Lung (tissue), 12 donors: ENCODE data around the gene SMG6. TPM values are rescaled to one million over a fixed set of nuclear protein-coding genes. Genes with fewer than 3 reads are reported as not detected.

ENCODE experiments used
- ATAC-seq: fragments of 200-7000 bp; cut with Tn5 transposase; one replicate; pipeline ENCODE4 v1.9.1; 2020; ENCODE audit warnings: moderate number of reproducible peaks; ENCODE audit not compliant: insufficient read depth, low FRiP score
- DNase-seq, 3 donors: peaks; one replicate each; pipeline ENCODE4 v3.0.0-alpha.2; 2013 to 2017
- H3K27ac ChIP-seq, 2 donors: one replicate each; pipeline ENCODE4 v1.5.1; 2013; ENCODE audit warnings: mild to moderate bottlenecking in 2 of 2, moderate library complexity in 2 of 2, control low read depth in 1 of 2, inconsistent platforms in 1 of 2, low read depth in 1 of 2, low read length in 1 of 2
- H3K27me3 ChIP-seq, 3 donors: one replicate each; pipeline ENCODE4 v1.5.1; 2013; ENCODE audit warnings: low read length in 2 of 3; ENCODE audit not compliant: control insufficient read depth in 3 of 3, insufficient read depth in 3 of 3
- H3K36me3 ChIP-seq, 4 donors: one replicate each; pipeline ENCODE4 v1.5.1; 2013; ENCODE audit warnings: low read length in 4 of 4, mild to moderate bottlenecking in 1 of 4, moderate library complexity in 1 of 4; ENCODE audit not compliant: control insufficient read depth in 4 of 4, insufficient read depth in 4 of 4
- H3K4me1 ChIP-seq, 5 donors: one replicate each; pipeline ENCODE4 v1.5.1; 2013; ENCODE audit warnings: low read length in 5 of 5, mild to moderate bottlenecking in 2 of 5, moderate library complexity in 1 of 5; ENCODE audit not compliant: control insufficient read depth in 5 of 5, insufficient read depth in 5 of 5
- H3K4me3 ChIP-seq: one replicate; pipeline ENCODE4 v1.5.1; 2013; ENCODE audit warnings: mild to moderate bottlenecking, control low read depth, moderate library complexity
- H3K9ac ChIP-seq, 2 donors: one replicate each; pipeline ENCODE4 v1.5.1; 2013; ENCODE audit warnings: low read length in 2 of 2, control low read depth in 1 of 2; ENCODE audit not compliant: insufficient read depth in 1 of 2
- H3K9me3 ChIP-seq, 4 donors: one replicate each; pipeline ENCODE4 v1.5.1; 2013; ENCODE audit warnings: low read length in 3 of 4, mild to moderate bottlenecking in 1 of 4, moderate library complexity in 1 of 4; ENCODE audit not compliant: control insufficient read depth in 4 of 4, insufficient read depth in 3 of 4
- WGBS, 2 donors: extraction: QIAGEN DNeasy Blood & Tissue Kit; methylation state at CpG; one replicate each; pipeline ENCODE4 v1.1.7; 2013; 5-methylcytosine and 5-hydroxymethylcytosine counted together
- polyA plus RNA-seq, 2 donors: library from polyadenylated mRNA; stranded (reverse); fragments of 200-250 nt; gene quantifications; one replicate each; pipeline ENCODE4 v1.2.1, GENCODE V29; 2013
- total RNA-seq, 2 donors: library from RNA; depleted of rRNA in 1 of 2; stranded (reverse); fragments of >200 nt in 1 of 2; gene quantifications; one replicate each; pipeline ENCODE4 v1.2.1, GENCODE V29; 2014 to 2021
- TF ChIP-seq, protein P1 (sequence below): IDR thresholded peaks from 2 replicates; pipeline ENCODE4 v1.5.1; 2012; ENCODE audit warnings: mild to moderate bottlenecking; ENCODE audit errors: control extremely low read depth, extremely low read depth
- donor health status: control.
- donor health status: control.
- donor health status: Bipolar disorder and iron deficiency.
- donor health status: healthy.
- donor health status: DM: yes; HTN: yes; CAD: no.

SMG6 gene
- total and polyA plus RNA-seq, 4 donors, result 17.6 to 45.1 (median 28.9) TPM

DNA sequence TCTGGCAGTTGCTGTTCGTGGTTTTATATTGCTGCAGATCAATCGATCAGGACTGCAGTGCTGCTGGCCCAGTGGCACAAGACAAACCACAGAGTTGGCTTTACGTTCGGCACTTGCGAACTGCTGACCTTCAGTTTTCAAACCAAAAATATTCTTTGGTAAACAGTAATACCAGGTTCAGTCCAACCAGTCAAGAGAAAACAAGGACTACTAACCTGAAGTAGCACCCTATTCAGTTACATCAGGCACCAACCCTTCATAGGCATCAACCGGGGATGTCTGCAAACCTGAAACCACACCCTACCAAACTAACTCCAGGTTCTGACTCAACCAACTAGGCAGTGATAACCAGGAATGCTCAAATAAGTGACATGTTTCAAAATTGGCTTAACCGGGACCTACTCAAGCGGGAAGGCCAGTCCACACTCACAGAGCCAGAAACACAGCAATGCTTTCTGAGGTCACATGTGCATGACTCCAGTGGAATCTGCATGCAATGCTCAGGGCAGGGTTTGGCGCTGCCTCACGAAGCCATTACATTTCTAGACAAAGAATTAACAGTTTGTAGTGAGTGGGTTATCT lies 91.1 kb downstream of the SMG6 start:
- H3K9me3 ChIP-seq, result no peaks in the 10 kb centered on the region
- ATAC-seq (no peak), DNase-seq (peak in 1 of 3 donors; percentile 55)
- WGBS, 2 donors, result 72 to 80% methylated on average over 10 of the region's 10 CpGs
- peaks cover 0 to 4% (median 1%) of the 10 kb centered on the region in 4 donors for H3K36me3 ChIP-seq
- no peaks in the 10 kb centered on the region for H3K27me3 ChIP-seq
- TF ChIP-seq, protein P1, sequence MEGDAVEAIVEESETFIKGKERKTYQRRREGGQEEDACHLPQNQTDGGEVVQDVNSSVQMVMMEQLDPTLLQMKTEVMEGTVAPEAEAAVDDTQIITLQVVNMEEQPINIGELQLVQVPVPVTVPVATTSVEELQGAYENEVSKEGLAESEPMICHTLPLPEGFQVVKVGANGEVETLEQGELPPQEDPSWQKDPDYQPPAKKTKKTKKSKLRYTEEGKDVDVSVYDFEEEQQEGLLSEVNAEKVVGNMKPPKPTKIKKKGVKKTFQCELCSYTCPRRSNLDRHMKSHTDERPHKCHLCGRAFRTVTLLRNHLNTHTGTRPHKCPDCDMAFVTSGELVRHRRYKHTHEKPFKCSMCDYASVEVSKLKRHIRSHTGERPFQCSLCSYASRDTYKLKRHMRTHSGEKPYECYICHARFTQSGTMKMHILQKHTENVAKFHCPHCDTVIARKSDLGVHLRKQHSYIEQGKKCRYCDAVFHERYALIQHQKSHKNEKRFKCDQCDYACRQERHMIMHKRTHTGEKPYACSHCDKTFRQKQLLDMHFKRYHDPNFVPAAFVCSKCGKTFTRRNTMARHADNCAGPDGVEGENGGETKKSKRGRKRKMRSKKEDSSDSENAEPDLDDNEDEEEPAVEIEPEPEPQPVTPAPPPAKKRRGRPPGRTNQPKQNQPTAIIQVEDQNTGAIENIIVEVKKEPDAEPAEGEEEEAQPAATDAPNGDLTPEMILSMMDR, result no peak
- peak overlapping the region; percentile 76 to 90 for H3K27ac ChIP-seq
- no peak overlapping the region for H3K4me3 ChIP-seq
- peaks cover 14 to 53% (median 45%) of the 10 kb centered on the region in 5 donors for H3K4me1 ChIP-seq
- H3K9ac ChIP-seq, result peak overlapping the region in 1 of 2 donors; percentile 89

DNA sequence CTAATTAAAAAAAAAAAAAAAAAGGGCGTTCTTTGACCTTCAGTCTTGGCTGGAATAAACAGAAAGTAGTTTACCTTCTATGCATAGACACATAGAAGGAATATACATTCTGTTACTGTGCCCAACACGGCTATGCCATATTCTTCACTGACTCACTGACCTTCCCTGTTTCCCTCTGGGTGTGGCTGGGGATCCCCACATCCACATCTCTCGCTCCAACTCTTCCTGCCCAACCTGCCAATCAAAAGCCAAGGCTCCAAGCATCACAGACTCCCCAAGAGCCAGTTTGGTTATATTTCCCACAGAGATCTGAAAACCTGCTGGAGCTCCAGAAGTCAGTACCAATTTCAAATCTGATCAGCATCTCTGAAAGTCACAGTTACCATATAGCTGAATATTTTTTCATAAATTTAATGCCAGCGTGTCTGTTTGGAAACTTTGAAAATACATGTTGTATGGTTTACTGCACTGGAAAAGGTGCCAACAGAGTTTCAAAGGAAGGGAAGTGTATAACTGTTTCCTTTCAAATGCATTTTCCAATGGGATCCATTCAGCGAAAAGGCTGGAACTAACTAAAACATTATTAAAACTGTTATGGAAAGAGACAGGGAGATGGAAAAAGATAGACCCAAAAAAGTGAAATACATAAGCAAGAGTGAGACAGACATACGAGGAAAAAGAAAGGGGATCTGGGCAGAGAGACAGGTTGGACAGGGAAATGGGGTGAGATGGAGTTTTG lies 91.8 kb downstream of the SMG6 start:
- Histone ChIP-seq H3K27me3 (no peaks in the 10 kb centered on the region), H3K27ac (peak overlapping the region; percentile 76 to 90), H3K36me3 (peaks cover 0 to 4% (median 1%) of the 10 kb centered on the region in 4 donors), H3K4me3 (no peak overlapping the region), H3K9ac (peak overlapping the region in 1 of 2 donors; percentile 89), H3K4me1 (peaks cover 14 to 53% (median 45%) of the 10 kb centered on the region in 5 donors), H3K9me3 (no peaks in the 10 kb centered on the region)
- WGBS, 2 donors, result 84 to 88% methylated on average over 6 of the region's 6 CpGs
- ATAC-seq (no peak), DNase-seq (no peak)
- TF ChIP-seq, protein P1, result no peak

DNA sequence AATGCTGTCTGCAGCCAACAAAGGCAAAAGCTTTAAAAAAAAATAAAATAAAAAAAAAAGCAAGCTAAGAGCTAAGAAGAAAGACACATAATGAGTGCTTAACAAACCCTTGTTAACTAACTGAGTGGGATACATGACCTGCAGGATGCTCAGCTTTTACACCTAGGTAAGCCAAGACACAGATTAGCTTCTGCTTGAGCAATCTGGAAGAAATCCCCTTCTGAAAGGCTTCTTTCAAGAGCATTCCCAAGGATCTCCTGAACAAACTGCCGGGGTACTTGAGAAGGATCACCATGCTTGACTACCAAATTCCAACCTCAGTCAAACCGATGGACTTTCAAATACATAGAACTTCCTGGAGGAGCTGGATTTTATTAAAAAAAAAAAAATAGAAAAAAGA lies 92.9 kb downstream of the SMG6 start:
- WGBS, 2 donors, result 77 to 93% methylated on average over 2 of the region's 2 CpGs
- peak overlapping the region in 1 of 2 donors; percentile 63 for H3K9ac ChIP-seq

More for the DNA sequence above, 92.9 kb downstream of the SMG6 start:
- DNase-seq (no peak), ATAC-seq (no peak)
- Histone ChIP-seq H3K4me3 (no peak overlapping the region), H3K27ac (no peak overlapping the region), H3K4me1 (peaks cover 10 to 48% (median 38%) of the 10 kb centered on the region in 5 donors), H3K36me3 (peaks cover 0 to 4% (median 1%) of the 10 kb centered on the region in 4 donors), H3K9me3 (no peaks in the 10 kb centered on the region), H3K27me3 (no peaks in the 10 kb centered on the region)
- TF ChIP-seq, protein P1, result no peak
